SIG-M5 treated with dmso at 0.1 percent for 504 hours (cell line): ENCODE measurements around the gene RCBTB2.

ENCODE experiments used
- DNase-seq: peaks from one replicate; lab custom pipeline; 2025; ENCODE audit not compliant: unreplicated experiment; lab: John Stamatoyannopoulos, UW

The RCBTB2 gene

DNA sequence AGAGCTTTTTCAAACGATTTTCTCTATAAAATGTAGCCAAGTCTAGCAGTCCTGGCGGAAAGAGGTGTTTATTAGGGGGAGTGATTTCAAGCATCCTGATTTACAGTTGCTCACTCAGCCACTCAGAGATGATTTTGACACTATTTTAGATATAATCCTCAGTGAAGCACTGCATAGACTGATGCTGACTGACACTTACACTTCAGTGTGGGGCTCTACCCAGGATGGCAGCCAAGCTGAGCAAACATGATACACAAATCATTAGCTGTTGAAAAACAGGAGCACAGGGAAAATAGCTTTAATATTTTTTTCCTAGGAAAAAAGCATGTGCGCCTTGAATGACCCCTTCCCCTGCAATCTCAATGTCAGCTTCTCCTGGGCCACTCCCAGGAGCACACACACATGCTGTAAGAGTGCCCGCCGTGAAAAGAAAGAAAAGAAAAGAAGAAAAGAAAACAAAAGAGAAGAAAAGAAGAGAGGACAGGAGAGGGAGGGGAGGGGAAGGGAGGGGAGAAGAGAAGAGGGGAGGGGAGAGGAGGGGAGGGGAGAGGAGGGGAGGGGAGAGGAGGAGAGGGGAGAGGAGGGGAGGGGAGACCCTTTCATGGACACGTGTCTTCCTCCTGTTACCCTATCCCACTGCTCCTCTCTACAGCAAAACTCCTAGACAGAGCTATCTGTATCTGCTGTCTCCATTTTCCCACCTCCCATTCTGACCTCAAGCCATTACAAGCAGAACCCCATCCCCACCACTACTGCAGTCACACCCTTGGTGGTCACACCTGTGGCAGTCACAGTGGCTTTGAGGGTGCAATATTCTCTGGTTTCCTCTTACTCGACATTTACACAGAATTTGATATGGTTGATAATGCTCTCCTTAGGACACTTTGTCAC is 36.4 kb downstream of the RCBTB2 start:
- DNase-seq, result no peak

DNA sequence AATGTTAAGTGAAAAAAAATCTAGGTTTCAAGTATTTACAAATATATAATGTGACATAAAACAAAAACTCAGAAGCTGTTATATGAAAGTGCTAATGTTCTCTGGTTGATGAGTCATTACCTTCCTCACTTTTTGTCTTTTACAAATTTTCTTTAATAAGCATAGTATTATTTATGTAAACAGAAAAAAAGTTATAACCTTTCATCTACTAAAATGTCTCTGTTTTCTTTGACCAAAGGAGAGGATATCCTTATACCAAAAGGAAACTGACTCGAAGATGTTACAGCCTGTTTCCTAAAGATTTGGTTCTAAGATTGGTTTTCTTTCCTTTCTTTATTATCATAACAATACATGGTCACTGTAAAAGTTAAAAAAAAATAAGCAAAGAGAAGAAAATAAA is 38.0 kb downstream of the RCBTB2 start:
- DNase-seq, result no peak

DNA sequence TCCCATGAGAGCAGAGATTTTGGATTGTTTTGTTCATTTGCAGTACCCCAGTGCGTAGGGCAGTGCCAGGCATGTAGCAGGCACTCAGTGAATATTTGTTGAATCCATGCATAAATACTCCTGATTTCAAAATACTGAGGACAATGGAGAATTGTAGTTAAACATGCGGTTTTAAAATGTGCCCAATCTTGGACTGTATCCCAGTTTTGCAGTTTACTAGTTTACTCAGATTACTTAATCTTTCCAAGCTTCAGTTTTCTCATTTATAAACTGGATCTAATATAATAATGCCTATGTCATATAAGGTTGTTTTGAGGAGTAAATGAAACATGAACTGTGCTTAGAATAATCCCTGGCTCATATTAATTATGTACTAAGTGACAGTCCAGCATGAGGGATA is 39.0 kb downstream of the RCBTB2 start:
- no peak for DNase-seq

DNA sequence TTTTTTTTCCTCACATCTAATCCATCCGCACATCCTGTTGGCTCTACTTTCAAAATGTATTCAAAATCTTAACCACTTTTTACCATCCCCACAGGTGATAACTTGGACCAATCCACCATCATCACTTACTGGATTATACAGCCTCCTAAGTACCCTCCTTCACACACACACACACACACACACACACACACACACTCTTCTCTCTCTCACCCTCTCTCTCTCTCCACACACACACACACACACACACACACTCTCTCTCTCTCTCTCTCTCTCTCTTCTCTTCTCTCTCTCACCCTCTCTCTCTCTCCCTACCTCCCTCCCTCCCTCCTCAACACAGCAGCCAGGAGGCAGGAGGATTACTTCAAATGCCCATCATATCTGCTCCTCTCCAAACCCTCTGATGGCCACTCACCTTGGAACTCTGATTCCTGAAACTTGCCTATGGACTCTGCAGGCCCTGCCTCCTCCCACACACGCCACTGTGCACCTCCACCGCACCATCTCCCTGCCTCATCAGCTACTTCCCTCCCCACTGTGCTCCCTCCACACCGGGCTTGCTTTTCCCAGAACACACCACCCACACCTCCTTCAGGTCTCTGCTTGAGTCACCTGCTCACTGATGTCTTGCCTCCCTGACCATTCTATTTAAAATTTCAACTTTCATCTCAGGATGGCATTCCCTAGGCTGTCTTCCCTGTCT is 39.7 kb downstream of the RCBTB2 start:
- no peak for DNase-seq

DNA sequence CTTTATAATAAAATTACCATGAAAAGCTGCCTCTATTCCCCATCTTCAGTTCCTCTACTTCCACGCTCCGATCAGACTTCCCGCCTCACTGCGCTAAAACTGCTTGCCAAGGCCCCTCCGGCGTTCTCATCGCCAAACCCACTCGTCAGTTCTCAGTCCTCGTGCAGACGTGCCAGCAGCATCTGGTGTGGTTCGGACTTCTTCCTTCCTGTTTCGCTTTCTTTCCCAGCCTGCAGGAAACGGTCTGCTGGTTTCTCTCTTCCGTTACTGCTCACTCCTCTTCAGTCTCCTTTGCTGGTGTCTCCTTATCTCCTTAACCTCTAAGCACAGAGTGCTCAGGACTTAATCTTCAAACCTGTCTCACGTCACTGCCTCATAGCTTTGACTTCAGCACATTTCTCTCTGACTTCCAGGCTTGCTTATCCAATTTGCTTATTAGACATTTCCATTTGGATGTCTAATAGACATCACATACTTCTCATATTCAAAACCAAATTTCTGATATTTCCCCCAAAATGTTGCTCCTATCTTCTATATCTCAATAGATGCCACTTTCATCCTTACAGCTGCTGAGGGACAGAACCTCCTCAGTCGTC is 40.3 kb downstream of the RCBTB2 start:
- peak; percentile 96 for DNase-seq

DNA sequence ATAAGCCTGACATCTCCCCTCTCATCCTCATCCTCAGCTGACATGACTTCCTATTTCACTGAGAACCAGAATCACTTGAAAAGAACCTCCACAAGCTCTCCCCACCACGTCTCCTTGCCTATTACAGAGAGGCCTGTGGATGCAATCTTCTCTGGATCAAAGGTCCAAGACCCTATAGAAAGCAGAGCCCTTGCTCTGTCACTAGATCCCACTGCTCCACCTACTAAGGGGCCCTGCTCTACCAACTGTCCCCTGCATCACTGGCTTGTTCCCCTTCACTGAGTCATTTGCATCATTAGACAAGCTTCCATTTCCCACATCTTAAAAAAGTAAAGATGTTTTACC is 40.8 kb downstream of the RCBTB2 start:
- DNase-seq, result peak; percentile 90

DNA sequence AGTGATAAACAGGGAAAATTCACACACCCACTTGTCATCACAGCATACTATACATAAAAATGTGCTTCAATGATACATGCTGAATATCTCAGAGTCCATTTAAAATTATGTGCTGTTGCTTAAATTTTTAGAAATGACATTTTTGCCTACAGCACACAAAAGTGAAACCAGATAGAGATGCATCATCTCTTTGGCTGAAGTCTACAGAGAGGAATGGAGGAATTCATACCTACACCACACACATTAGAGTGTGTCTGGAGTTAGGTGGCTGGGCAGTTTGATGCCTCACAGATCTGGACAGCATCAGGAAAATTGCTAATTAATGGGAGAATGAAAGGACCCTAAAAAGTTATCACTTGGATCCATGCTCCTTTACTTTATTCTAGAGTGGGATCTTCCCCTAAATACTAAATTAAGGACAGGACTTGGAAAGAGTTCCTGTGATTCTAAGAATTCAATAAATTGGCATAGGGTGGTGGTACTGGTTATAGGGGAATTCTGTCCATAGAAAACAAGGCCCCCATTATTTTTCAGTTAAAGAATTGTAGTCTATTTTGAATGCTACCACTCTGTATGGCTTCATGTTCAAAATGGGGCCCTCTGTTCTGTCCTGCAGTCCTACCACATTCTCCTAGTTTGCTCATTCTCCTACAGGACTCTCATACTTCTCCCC is 41.3 kb downstream of the RCBTB2 start:
- no peak for DNase-seq

DNA sequence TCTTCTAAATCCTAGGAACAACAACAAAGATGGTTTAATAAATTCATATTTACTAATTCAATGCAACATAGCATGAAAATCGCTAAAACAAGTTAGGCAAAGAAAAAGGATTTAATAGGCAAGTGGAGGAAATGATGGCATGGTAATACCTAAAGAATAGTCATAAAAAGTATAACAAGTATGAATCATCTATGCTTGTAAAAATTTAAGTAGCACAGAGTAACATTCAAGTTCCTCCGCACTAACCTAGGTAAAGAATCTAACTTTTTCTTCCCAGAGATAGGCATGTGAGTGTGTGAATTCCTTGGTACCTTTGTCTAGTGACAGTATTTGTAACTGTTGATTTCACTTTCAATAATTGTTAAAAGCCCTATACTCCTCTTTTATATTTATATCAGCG is 42.6 kb downstream of the RCBTB2 start:
- no peak for DNase-seq

DNA sequence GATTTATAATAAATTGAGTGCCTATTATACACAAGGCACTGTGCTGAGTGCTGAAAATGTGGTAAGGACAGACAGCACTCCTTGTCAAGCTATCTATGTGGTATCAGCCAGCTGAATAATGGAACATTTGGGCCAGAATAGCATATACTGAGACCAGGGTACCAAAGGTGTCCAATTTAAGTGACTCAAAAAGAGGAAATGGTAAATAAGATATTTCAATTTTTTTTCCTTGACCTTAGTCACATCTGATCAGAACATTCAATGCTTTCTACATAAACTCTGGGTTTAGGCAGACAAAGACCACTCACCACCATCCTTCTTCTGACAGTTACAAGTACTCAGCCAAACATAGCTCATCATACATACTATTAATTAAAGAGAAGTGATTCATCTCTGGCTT is 43.2 kb downstream of the RCBTB2 start:
- DNase-seq, result no peak

DNA sequence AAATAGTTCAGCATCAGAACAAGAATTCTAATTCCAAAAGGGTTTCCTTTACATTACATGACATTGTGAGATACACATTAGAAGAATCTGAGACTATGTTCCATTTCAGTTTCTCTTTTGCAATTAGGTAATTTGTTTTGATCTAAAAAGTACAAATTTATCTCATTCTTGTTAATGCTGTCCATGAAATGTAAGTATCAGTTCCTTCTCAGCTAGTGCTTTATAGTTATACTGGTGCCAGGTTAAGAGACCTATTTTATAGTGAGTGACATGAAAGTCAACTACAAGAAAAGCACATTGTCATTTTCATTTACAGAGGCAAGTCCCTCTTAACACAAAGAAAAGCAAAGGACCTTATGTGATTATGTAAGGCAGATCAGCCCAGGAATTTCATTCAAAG is 43.9 kb downstream of the RCBTB2 start:
- no peak for DNase-seq

DNA sequence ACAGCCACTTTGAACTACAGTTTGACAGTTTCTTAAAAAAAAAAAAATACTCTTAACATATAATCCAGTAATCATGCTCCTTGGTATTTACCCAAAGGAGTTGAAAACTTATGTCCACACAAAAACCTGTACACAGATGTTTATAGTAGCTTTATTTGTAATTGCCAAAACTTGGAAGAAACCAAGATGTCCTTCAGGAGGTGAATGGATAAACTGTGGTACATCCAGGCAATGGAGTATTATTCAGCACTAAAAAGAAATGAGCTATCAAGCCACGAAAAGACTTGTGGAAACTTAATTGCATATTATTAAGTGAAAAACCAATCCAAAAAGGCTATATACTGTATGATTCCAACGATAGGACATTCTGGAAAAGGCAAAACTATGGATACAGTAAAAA is 44.9 kb downstream of the RCBTB2 start:
- no peak for DNase-seq

DNA sequence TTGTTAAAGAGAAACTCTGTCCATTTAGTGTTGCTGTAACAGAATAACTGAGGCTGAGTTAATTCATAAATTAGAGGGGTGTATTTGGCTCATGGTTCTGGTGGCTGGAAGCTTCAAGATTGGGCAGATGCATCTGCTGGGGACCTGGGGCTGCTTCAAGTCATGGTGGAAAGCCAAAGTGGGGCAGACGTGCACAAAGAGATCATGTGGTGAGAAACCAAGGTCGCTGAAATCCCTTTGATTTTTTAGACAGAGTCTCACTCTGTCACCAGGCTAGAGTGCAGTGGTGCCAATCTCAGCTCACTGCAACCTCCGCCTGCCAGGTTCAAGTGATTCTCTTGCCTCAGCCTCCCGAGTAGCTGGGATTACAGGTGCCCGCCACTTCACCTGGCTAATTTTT is 46.0 kb downstream of the RCBTB2 start:
- DNase-seq, result no peak

DNA sequence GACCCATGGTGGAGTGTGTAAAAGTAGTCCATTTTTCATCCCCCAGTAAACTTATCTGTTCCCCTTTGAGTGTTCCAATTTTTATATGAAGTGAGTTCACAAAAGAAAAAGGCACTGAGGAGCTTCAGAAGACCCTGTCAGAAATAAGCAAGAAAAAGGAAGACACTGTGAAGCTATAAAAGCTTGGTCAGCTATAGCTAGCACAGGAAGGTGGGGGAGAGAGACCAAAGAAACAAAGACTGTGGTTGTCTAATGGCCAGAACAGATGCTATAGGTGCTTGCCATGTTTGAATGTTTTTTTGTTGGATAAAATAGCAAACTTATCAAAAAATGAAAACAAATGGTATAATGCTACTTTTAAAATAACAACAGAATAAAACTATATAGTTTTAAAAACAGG is 46.5 kb downstream of the RCBTB2 start:
- no peak for DNase-seq

DNA sequence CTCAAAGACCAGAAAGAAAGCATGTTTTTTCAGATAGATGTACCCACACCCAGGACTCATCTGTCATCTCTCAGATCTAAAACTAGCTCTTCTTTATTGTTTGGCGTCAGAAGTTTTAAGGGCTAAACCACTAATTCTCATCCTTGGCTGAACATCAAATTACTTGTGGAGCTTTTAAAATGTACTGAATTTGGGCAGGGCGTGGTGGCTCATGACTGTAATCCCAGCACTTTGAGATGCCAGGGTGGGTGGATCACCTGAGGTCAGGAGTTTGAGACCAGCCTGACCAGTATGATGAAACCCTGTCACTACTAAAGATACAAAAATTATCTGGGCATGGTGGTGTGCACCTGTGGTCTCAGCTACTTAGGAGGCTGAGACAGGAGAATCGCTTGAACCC is 47.4 kb downstream of the RCBTB2 start:
- no peak for DNase-seq

DNA sequence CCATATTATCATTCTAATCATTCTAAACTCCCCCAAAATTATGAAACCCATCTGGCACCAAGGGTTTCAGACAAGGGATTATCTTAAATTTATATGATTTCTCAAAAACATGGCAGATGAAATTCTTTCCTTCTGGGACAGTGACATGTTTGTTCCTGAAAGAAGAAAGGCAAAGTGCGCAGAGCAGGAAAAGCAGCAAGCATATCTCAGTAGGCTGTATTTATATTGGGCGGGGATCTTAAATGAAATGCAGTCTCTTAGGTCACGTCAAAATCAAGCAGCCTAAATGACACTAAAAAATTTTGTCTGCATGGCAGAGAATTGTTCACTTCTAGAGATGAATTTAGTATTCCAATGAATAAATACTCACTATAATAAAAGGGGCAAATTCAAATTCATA is 49.3 kb downstream of the RCBTB2 start:
- no peak for DNase-seq

DNA sequence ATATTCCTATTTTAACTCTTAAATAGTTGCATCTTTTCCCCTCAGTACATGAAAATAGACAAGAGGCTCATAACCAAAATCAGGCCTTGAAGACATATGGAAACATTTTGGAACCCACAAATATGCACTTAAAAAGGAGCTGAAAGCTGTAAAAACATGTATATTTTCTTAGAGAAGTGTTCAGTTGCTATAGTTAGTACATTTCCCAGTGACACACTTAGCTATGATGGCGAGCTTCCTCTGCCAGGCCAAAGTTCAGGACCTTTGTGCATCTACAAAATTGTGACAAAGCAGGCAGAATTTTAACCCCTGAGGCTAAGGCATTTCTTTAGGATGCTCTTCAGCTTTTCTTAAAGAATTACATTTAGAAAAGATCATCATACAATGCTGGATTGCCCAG is 54.5 kb downstream of the RCBTB2 start:
- no peak for DNase-seq

DNA sequence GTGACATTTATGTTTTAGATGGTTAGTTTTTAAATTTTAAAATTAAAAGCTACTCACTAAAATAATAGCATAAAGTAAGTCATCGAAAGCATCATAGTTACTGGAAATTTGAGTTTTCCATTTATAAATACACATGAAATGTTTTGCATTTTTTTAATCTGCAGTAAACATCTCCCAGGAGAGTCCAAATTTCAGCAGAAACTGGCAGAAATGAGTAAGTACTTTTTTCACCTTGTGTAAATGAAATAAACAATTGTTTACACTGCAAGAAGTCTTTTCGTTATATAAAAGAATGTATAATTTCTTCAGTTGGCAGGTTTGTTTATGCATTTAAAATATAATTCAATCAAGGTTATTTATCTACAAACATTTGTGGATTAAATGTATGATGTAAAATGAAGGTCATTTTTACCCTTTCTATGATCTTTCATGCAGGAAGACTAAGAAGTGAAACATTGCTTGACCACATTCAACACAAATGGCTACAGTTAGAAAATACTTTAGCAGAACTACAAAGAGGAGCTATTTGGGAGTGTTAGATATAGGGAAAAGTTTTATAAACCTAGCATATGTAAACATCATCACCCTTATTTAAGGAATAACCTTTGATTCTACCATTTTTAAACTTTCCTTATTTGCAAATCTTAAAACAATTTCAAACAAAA is 55.6 kb downstream of the RCBTB2 start:
- no peak for DNase-seq

DNA sequence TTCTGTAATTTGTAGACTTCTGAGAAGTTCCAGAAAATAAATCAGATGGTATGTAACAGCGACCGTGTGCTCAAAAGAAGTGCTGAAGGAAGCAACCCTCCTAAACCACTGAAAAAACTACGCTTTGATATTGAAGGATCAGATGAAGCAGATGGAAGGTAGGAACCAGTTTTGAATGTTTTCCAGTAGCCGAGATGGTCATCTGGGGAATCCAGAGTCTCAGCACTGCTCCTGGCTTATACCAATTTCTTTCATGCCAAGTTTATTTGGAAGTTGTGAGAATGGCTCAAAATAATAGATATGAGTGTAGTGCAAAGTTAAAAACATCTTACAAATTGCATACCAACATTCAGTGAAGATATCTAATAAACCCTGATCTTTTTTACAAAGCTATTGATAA is 56.2 kb downstream of the RCBTB2 start:
- DNase-seq, result no peak

DNA sequence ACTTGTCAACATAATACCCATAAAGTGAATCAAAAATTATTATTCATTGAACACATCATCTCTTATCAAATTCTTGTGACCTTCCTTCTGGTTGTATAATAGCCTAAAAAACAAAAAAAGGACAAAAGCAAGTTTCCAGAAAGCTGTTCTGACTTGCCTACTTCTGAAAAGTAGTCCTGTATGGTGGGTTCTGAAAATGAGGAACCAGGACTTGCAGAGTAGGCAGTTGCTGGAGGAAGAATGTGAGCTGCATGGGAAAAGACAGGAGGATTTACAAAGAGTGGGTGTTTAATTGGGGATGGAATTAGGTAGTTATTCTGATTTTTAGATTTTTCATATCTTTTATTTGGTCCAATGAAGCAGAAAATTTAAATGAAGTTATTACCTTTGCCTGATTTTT is 56.7 kb downstream of the RCBTB2 start:
- DNase-seq, result peak; percentile 27

DNA sequence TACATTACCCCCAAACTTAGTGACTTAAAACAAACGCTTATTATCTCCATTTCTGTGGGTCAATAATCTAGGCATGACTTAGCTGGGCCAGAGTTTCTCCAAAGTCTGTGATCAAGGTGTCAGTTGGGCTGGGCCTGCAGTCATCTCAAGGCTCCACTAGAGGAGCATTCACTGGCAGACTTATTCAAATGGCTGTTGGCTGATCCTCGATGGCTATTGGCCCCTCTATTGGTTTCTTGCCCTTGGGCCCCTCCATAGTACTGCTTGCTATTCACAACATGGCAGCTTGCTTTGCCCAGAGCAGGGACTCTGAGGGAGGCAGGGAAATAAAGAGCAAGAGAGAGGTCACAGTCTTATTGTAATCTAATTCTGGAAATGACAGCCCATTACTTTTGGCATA is 57.6 kb downstream of the RCBTB2 start:
- DNase-seq, result no peak

DNA sequence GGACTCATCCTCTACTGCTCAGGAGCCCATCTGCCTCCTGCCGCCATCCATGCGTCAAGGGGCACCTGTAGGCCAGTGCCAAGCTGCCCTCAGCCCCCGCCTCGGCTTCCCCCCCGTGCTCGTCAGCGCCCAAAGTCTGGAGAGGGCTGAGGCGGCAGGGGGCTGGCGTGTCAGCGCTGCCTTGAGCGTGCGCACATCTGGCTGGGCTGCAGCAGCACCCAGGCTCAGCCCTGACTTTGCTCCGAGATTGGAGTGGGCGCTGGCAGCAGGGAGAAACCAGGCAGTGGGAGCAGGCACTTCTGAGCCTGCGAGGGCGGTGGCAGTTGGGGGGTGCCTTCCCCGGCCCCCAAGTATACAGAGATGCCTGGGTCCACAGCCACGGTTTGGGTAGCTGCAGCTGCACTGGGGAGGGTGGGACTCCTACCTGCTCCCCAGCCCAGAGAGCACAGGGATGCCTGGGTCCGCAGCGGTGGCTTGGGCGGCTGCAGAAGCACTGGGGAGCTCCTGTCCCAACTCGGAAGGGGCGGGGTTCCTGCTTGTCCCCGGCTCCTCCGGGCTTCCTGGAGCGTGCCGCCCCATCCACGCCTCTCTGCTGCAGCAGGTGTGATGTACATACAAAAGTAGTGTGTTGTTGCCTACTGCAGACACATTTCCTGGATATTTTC is 75.2 kb downstream of the RCBTB2 start:
- no peak for DNase-seq
